ENCODE measurements around the gene ANAPC16.
A peak's percentile ranks its signal among the peaks of the same experiment; 100 is the strongest.

DNA sequence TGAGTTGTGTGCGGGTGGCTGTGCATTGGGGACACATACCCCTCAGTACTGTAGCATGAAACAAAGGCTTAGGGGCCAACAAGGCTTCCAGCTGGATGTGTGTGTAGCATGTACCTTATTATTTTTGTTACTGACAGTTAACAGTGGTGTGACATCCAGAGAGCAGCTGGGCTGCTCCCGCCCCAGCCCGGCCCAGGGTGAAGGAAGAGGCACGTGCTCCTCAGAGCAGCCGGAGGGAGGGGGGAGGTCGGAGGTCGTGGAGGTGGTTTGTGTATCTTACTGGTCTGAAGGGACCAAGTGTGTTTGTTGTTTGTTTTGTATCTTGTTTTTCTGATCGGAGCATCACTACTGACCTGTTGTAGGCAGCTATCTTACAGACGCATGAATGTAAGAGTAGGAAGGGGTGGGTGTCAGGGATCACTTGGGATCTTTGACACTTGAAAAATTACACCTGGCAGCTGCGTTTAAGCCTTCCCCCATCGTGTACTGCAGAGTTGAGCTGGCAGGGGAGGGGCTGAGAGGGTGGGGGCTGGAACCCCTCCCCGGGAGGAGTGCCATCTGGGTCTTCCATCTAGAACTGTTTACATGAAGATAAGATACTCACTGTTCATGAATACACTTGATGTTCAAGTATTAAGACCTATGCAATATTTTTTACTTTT, 59.7 kb downstream of the ANAPC16 start:
- TF ChIP-seq TAF1 (IDR thresholded peaks at IDR 0.05; ENCODE audit: low read depth, low read length): no peak
- no peak; the same call in 1 of the 2 replicates for TF ChIP-seq POLR2A (IDR thresholded peaks at IDR 0.05; ENCODE audit: low read depth, low read length)
- 0 out of 2 replicates have a peak, but pooled peaks have one; percentile 36 for TF ChIP-seq POLR2AphosphoS5 (IDR thresholded peaks at IDR 0.05; ENCODE audit: low read depth, low read length)
- TF ChIP-seq PAX5 (IDR thresholded peaks at IDR 0.05; ENCODE audit: insufficient read depth, low read length, severe bottlenecking): no peak

All from GM12891 (cell line).